Raji (cell line): ENCODE results near the gene SPRN.

Source experiments
- POLR2A ChIP-seq: IDR thresholded peaks from 2 replicates; pipeline ENCODE4 v1.6.1; 2011; ENCODE audit warnings: low read depth, low read length, control low read depth; ENCODE audit not compliant: insufficient read depth

Gene SPRN

GRCh38 chr10:133422223-133422806 is 2.1 kb downstream of the SPRN start:
- no peak for TF ChIP-seq POLR2A

- no peak for TF ChIP-seq POLR2A
Measured at GRCh38 chr10:133421336-133422222, 2.8 kb downstream of the SPRN start.

- no peak for TF ChIP-seq POLR2A
Measured at GRCh38 chr10:133420579-133420978, 3.8 kb downstream of the SPRN start.

GRCh38 chr10:133420028-133420427 is 4.4 kb downstream of the SPRN start:
- TF ChIP-seq POLR2A = no peak

GRCh38 chr10:133419211-133419950 is 5.0 kb downstream of the SPRN start:
- TF ChIP-seq POLR2A = no peak

- TF ChIP-seq POLR2A = no peak
Measured at GRCh38 chr10:133418289-133418993, 6.0 kb downstream of the SPRN start.

GRCh38 chr10:133415752-133416151 is 8.7 kb downstream of the SPRN start:
- TF ChIP-seq POLR2A = no peak

- no peak for TF ChIP-seq POLR2A
Measured at GRCh38 chr10:133412381-133412711, 12.1 kb downstream of the SPRN start.

GRCh38 chr10:133411523-133412380 is 12.7 kb downstream of the SPRN start:
- no peak for TF ChIP-seq POLR2A

DNA sequence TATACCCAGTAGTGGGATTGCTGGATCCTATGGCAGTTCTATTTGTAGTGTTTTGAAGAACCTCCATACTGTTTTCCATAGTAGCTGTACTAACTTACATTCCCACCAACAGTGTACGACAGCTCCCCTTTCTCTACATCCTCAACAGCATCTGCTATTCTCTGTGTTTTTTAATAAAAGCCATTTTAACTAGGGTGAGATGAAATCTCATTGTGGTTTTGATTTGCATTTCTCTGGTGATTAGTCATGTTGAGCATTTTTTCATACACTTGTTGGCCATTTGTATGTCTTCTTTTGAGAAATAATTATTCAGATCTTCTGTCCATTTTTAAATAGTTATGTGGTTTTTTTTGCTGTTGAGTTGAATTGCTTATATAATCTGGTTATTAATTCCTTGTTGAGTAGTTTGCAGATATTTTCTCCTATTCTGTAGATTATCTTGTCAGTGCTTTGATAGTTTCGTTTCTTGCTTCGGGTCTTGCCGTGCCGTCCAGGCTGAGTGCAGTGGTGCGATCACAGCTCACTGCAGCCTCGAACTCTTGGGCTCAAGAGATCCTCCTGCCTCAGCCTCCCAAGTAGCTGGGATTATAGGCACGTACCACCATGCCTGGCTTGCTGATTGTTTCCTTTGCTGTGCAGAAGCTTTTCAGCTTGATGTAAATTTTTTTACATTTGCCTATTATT is 18.4 kb downstream of the SPRN start:
- no peak for TF ChIP-seq POLR2A

GRCh38 chr10:133405272-133405671 is 19.2 kb downstream of the SPRN start:
- no peak for TF ChIP-seq POLR2A

DNA sequence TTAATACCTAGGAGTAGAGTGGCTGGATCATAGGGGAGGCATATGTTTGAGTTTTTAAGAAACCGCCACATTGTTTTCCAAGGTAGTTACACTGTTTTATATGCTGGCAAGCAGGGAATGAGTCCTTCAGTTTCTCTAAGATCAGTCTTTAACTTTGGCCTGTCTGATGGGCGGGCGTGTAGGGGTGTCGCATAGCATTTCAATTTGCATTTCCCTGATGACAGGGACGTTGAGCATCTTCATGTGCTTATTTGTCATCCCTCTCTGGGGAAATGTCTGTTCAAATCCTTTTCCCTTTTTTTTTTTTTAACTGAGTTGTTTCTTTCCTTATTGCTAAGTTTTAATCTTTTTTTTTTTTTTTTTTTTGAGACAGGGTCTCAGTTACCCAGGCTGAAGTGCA is 20.6 kb downstream of the SPRN start:
- TF ChIP-seq POLR2A = no peak

DNA sequence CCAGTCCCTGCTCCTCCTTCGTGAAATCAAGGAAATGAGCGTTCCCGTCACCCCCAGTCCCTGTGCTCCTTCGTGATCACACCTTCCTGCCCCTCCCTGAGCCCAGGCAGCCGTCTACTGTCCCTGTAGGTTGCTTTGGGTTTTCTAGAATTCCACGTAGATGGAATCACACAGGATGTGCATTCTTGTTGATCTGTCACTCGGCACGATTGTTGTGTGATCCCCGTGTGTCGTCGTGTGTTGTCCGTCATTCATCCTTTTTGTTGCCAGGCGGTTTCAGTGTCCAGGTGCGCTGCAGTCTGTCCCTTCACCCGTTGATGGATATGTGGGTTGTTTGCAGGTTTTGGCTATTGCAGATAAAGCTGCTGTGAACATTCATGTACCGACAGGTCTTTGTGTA is 21.1 kb downstream of the SPRN start:
- TF ChIP-seq POLR2A = no peak
